GM12872 (cell line): ENCODE results near the gene HDHD2.

Source experiments
- CTCF ChIP-seq: IDR thresholded peaks from 3 replicates; pipeline ENCODE4 v1.5.1; 2011; ENCODE audit warnings: low read depth, mild to moderate bottlenecking, low read length, moderate library complexity; ENCODE audit not compliant: insufficient read depth

Gene HDHD2

GRCh38 chr18:47077111-47077510 lies 73.2 kb downstream of the HDHD2 start:
- no peak for TF ChIP-seq CTCF

GRCh38 chr18:47075098-47075883 lies 75.0 kb downstream of the HDHD2 start:
- TF ChIP-seq CTCF = no peak

- no peak for TF ChIP-seq CTCF
Observed at GRCh38 chr18:47067648-47068047, 82.7 kb downstream of the HDHD2 start.

DNA sequence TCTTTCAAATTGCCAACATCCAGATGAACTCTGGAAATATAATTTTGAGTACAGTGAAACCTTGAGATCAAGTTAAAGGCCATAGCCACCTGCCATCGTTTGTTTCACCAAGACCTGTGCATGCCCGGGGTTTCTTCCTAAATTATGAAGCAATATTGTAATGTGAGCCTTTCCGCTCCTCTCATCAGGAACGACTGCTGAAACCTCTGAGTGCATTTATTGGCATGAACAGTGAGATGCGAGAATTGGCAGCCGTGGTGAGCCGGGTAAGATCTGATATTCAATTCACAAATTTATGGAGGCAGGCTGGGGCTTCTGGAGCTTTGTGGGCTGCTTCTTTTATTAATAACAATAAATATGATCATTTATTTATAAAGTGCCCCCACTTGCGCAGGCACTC lies 87.2 kb downstream of the HDHD2 start:
- no peak for TF ChIP-seq CTCF

DNA sequence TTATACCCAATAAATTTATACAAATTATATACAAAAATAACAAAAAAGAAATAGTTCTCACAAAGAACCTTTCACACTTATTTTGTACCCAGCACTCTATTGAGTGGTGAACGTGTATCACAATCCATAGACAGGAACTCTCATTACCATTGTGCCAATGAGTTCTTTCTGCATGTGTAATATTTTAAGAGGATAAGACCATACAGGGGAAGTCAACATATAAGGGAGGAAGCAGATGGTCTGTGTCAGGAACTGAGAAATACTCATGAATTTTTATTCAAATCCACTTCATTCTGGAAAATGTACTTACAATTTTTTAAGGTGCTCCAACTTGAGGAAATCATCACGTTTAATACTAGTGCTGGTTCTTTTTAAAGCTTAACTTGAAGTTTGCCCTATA lies 87.8 kb downstream of the HDHD2 start:
- no peak for TF ChIP-seq CTCF
